GM12878 (cell line): ENCODE results near the gene MRTFB. TPM values are rescaled to one million over a fixed set of nuclear protein-coding genes. Genes with fewer than 3 reads are reported as not detected.

ENCODE experiments used
- ATAC-seq: fragments of 200-7000 bp; cut with Tn5 transposase; 3 replicates; pipeline ENCODE4 v1.9.1; 2020; ENCODE audit warnings: mild to moderate bottlenecking, moderate library complexity
- BruUV-seq: library from RNA; stranded (reverse); fragments of 400-500 nt; replicated peaks from 2 replicates; lab custom pipeline; 2021; lab: Mats Ljungman, UMichigan
- CTCF ChIA-PET: fragments of 300-600 bp; sonication (Branson Sonifier 250); formaldehyde crosslinking; extraction: SDS; loops from one replicate; lab custom pipeline; 2021; ENCODE audit warnings: inconsistent platforms; lab: Yijun Ruan, JAX
- POLR2A ChIA-PET: fragments of 350-600 bp; formaldehyde crosslinking; extraction: SDS; loops from one replicate; lab custom pipeline; 2021; ENCODE audit warnings: inconsistent platforms; lab: Charles Lee
- RAD21 ChIA-PET: fragments of 300-600 bp; sonication (Branson Sonifier 250); formaldehyde crosslinking; loops from one replicate; lab custom pipeline; 2023; ENCODE audit warnings: antibody characterized with exemption; ENCODE audit not compliant: unreplicated experiment; lab: Charles Lee
- SMC1A ChIA-PET: fragments of 300-600 bp; sonication (Branson Sonifier 250); formaldehyde crosslinking; loops from one replicate; lab custom pipeline; 2023; ENCODE audit not compliant: unreplicated experiment, uncharacterized antibody; lab: Charles Lee
- DNase-seq: peaks from one replicate; pipeline ENCODE4 v3.0.0-alpha.2; 2011; ENCODE audit warnings: low read depth, low spot score
- FAIRE-seq: peaks from 3 replicates; lab custom pipeline; 2011; peaks lifted over from hg19 to GRCh38; lab: Jason Lieb, UNC
- H2AFZ ChIP-seq: 2 replicates; pipeline ENCODE4 v1.6.0; 2011; ENCODE audit warnings: low read depth, low read length, control low read depth; ENCODE audit not compliant: control insufficient read depth
- H3K27ac ChIP-seq: 2 replicates; pipeline ENCODE4 v1.5.1; 2011; ENCODE audit warnings: control low read depth; ENCODE audit not compliant: control insufficient read depth, insufficient read depth
- H3K27me3 ChIP-seq, 2 experiments: replicated peaks in 1 of 2; 2 replicates each; pipeline versions ENCODE4 v1.6.0 to v1.6.1; 2011; ENCODE audit warnings: low read length in 1 of 2; ENCODE audit not compliant: control insufficient read depth in 2 of 2, insufficient read depth in 2 of 2
- H3K36me3 ChIP-seq, 2 experiments: 2 replicates each; pipeline ENCODE4 v1.5.1; 2011; ENCODE audit warnings: low read length in 1 of 2; ENCODE audit not compliant: control insufficient read depth in 2 of 2, insufficient read depth in 2 of 2
- H3K4me1 ChIP-seq: 2 replicates; pipeline ENCODE4 v1.6.1; 2011; ENCODE audit warnings: mild to moderate bottlenecking, low read length, moderate library complexity, mixed read lengths; ENCODE audit not compliant: control insufficient read depth, insufficient read depth
- H3K4me2 ChIP-seq: 2 replicates; pipeline ENCODE4 v1.6.0; 2011; ENCODE audit warnings: control low read depth; ENCODE audit not compliant: control insufficient read depth, insufficient read depth
- H3K4me3 ChIP-seq: fragments of 200-600 bp; sonication (generic); 2 replicates; pipeline ENCODE4 v1.5.1; 2016
- H3K79me2 ChIP-seq: 2 replicates; pipeline ENCODE4 v1.6.0; 2011; ENCODE audit warnings: low read length; ENCODE audit not compliant: control insufficient read depth, insufficient read depth
- H3K9ac ChIP-seq: 2 replicates; pipeline ENCODE4 v1.8.0; 2011; ENCODE audit warnings: low read length, control low read depth, mixed read lengths; ENCODE audit not compliant: control insufficient read depth, insufficient read depth
- H3K9me3 ChIP-seq: replicated peaks from 3 replicates; pipeline ENCODE4 v1.5.1; 2011; ENCODE audit warnings: mild to moderate bottlenecking, low read length; ENCODE audit not compliant: control insufficient read depth, insufficient read depth
- H4K20me1 ChIP-seq: 2 replicates; pipeline ENCODE4 v1.6.0; 2011; ENCODE audit not compliant: control insufficient read depth, insufficient read depth
- CHD1 ChIP-seq: IDR thresholded peaks from 2 replicates; pipeline ENCODE4 v1.6.1; 2012; ENCODE audit warnings: low read depth, low read length, improper control_type of control experiment
- EZH2 ChIP-seq: IDR thresholded peaks from 2 replicates; pipeline ENCODE4 v1.6.1; 2012; ENCODE audit warnings: low read depth, mild to moderate bottlenecking, control low read depth, inconsistent platforms, low read length, borderline replicate concordance; ENCODE audit not compliant: control insufficient read depth
- FOS ChIP-seq: IDR thresholded peaks from 3 replicates; pipeline ENCODE4 v1.6.1; 2011; ENCODE audit warnings: borderline replicate concordance; ENCODE audit not compliant: insufficient read length; ENCODE audit errors: extremely low read depth
- HDAC6 ChIP-seq: fragments of 200-600 bp; sonication (generic); IDR thresholded peaks from one replicate; pipeline ENCODE4 v1.8.0; 2017; ENCODE audit warnings: antibody characterized with exemption; ENCODE audit not compliant: unreplicated experiment
- MYC ChIP-seq: IDR thresholded peaks from 2 replicates; pipeline ENCODE4 v1.6.1; 2011; ENCODE audit warnings: mild to moderate bottlenecking, low read length, moderate library complexity, inconsistent platforms; ENCODE audit not compliant: insufficient read depth, insufficient replicate concordance, insufficient read length, severe bottlenecking
- PAX5 ChIP-seq: IDR thresholded peaks from 2 replicates; pipeline ENCODE4 v1.6.1; 2011; ENCODE audit warnings: low read depth, low read length, borderline replicate concordance
- RBBP5 ChIP-seq: fragments of 200-600 bp; sonication (generic); conservative IDR thresholded peaks from 2 replicates; pipeline ENCODE4 v1.6.1; 2016
- SUPT20H ChIP-seq: IDR thresholded peaks from 2 replicates; pipeline ENCODE4 v1.6.1; 2011; ENCODE audit warnings: low read depth, mild to moderate bottlenecking, low read length, moderate library complexity, borderline replicate concordance; ENCODE audit not compliant: control insufficient read depth
- TCF3 ChIP-seq: IDR thresholded peaks from 2 replicates; pipeline ENCODE4 v1.6.1; 2012; ENCODE audit warnings: low read depth, mild to moderate bottlenecking, low read length, borderline replicate concordance; ENCODE audit not compliant: insufficient read depth
- ZBED1 ChIP-seq: IDR thresholded peaks from 2 replicates; pipeline ENCODE4 v1.6.1; 2016; ENCODE audit warnings: borderline replicate concordance
- WGBS: methylation state at CpG from one replicate; pipeline ENCODE4 v1.1.6; 2016; ENCODE audit warnings: low lambda C conversion rate; ENCODE audit not compliant: insufficient replicate concordance, insufficient coverage; ENCODE audit errors: missing lambda C conversion rate; 5-methylcytosine and 5-hydroxymethylcytosine counted together
- in situ Hi-C: fragments of 300-500 bp; cut with MboI; formaldehyde crosslinking; loops from 9 replicates; pipeline ENCODE4 v1.14.3; 2018; ENCODE audit warnings: mixed read lengths
- intact Hi-C: fragments of 100-400 bp; cut with micrococcal nuclease; formaldehyde crosslinking; loops from one replicate; pipeline ENCODE4 v1.14.2; 2022; ENCODE audit not compliant: unreplicated experiment
- polyA plus RNA-seq, 11 experiments: library from polyadenylated mRNA; depleted of rRNA in 4 of 11; unstranded in 6 of 11; stranded (reverse) in 5 of 11; fragments of >200 nt; fragmentation: Nextera tagmentation in 4 of 11; fragmentation: Illumina TruSeq in 1 of 11; extraction: Ambion mirVana in 4 of 11; extraction: Trizol in 1 of 11; gene quantifications; 1 replicate in 1 of 11; 2 replicates in 10 of 11; pipeline versions ENCODE4 v1.2.1 to v1.2.3, GENCODE V29; 2011 to 2016; ENCODE audit warnings: inconsistent platforms in 2 of 11, missing spikeins in 2 of 11, low read depth in 1 of 11
- total RNA-seq, 4 experiments: library from RNA; depleted of rRNA in 3 of 4; stranded (reverse); fragments of >200 nt in 3 of 4; fragmentation: Illumina TruSeq in 1 of 4; extraction: Trizol in 1 of 4; gene quantifications; 2 replicates each; pipeline versions ENCODE4 v1.2.1 to v1.2.3, GENCODE V29; 2013 to 2021
- TF ChIP-seq, protein P1 (sequence below): fragments of 450-650 bp; IDR thresholded peaks from 2 replicates; pipeline ENCODE4 v1.6.1; 2018; ENCODE audit warnings: borderline replicate concordance, mild to moderate bottlenecking; ENCODE audit not compliant: partially characterized antibody
- TF ChIP-seq, protein P2 (sequence below): IDR thresholded peaks from 2 replicates; pipeline ENCODE4 v1.6.1; 2012; ENCODE audit warnings: improper control_type of control experiment, low read depth, low read length; ENCODE audit not compliant: insufficient replicate concordance

The MRTFB gene
- total and polyA plus RNA-seq, 10 of the 15 experiments (the other 5 are each of a cell fraction or from before 2014, with no cell fraction given) = 2.1 to 14.3 (median 8.0) TPM

- Histone ChIP-seq H3K9ac (no peak overlapping the region), H3K27me3 (no peaks in the 10 kb centered on the region), H3K4me2 (no peak overlapping the region), H3K4me3 (no peak overlapping the region), H3K27ac (no peak overlapping the region), H3K9me3 (no peaks in the 10 kb centered on the region; the same call in 1 of the 3 replicates), H4K20me1 (no peaks in the 10 kb centered on the region), H2AFZ (no peak overlapping the region), H3K79me2 (no peaks in the 10 kb centered on the region), H3K36me3 (no peaks in the 10 kb centered on the region; a peak in 1 of 4 replicates), H3K4me1 (no peaks in the 10 kb centered on the region; the same call in 1 of the 2 replicates)
- ChIA-PET RAD21 (no interaction called here), SMC1A (no interaction called here), CTCF (no interaction called here), POLR2A (interaction anchor here (0.5 kb wide), 1 partner anchor 35 kb away, joined by 6 read pairs; no protein-coding TSS in a partner anchor)
- ATAC-seq (no peak), DNase-seq (no peak), FAIRE-seq (no peak)
- WGBS = 98% methylated on average over 5 of the region's 5 CpGs
- BruUV-seq = no TSS peak
- in situ Hi-C loops (no loop called here), intact Hi-C loops (no loop called here)
- TF ChIP-seq ZBED1 (no peak), CHD1 (no peak), EZH2 (no peak), PAX5 (no peak), FOS (no peak), MYC (no peak), TCF3 (no peak), SUPT20H (no peak), HDAC6 (no peak), RBBP5 (no peak)
- TF ChIP-seq, protein P1, sequence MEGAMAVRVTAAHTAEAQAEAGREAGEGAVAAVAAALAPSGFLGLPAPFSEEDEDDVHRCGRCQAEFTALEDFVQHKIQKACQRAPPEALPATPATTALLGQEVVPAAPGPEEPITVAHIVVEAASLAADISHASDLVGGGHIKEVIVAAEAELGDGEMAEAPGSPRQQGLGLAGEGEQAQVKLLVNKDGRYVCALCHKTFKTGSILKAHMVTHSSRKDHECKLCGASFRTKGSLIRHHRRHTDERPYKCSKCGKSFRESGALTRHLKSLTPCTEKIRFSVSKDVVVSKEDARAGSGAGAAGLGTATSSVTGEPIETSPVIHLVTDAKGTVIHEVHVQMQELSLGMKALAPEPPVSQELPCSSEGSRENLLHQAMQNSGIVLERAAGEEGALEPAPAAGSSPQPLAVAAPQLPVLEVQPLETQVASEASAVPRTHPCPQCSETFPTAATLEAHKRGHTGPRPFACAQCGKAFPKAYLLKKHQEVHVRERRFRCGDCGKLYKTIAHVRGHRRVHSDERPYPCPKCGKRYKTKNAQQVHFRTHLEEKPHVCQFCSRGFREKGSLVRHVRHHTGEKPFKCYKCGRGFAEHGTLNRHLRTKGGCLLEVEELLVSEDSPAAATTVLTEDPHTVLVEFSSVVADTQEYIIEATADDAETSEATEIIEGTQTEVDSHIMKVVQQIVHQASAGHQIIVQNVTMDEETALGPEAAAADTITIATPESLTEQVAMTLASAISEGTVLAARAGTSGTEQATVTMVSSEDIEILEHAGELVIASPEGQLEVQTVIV = no peak
- TF ChIP-seq, protein P2, sequence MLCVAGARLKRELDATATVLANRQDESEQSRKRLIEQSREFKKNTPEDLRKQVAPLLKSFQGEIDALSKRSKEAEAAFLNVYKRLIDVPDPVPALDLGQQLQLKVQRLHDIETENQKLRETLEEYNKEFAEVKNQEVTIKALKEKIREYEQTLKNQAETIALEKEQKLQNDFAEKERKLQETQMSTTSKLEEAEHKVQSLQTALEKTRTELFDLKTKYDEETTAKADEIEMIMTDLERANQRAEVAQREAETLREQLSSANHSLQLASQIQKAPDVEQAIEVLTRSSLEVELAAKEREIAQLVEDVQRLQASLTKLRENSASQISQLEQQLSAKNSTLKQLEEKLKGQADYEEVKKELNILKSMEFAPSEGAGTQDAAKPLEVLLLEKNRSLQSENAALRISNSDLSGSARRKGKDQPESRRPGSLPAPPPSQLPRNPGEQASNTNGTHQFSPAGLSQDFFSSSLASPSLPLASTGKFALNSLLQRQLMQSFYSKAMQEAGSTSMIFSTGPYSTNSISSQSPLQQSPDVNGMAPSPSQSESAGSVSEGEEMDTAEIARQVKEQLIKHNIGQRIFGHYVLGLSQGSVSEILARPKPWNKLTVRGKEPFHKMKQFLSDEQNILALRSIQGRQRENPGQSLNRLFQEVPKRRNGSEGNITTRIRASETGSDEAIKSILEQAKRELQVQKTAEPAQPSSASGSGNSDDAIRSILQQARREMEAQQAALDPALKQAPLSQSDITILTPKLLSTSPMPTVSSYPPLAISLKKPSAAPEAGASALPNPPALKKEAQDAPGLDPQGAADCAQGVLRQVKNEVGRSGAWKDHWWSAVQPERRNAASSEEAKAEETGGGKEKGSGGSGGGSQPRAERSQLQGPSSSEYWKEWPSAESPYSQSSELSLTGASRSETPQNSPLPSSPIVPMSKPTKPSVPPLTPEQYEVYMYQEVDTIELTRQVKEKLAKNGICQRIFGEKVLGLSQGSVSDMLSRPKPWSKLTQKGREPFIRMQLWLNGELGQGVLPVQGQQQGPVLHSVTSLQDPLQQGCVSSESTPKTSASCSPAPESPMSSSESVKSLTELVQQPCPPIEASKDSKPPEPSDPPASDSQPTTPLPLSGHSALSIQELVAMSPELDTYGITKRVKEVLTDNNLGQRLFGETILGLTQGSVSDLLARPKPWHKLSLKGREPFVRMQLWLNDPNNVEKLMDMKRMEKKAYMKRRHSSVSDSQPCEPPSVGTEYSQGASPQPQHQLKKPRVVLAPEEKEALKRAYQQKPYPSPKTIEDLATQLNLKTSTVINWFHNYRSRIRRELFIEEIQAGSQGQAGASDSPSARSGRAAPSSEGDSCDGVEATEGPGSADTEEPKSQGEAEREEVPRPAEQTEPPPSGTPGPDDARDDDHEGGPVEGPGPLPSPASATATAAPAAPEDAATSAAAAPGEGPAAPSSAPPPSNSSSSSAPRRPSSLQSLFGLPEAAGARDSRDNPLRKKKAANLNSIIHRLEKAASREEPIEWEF = no peak
These were observed 64.6 kb downstream of the MRTFB start for GRCh38 chr16:14135704-14136103.
